ENCODE results near the gene UGP2. TPM values are rescaled to one million over a fixed set of nuclear protein-coding genes. Genes with fewer than 3 reads are reported as not detected.

Gene UGP2
- total RNA-seq, 4 donors from 2014 or later = 80.8 to 137 (median 103) TPM

DNA sequence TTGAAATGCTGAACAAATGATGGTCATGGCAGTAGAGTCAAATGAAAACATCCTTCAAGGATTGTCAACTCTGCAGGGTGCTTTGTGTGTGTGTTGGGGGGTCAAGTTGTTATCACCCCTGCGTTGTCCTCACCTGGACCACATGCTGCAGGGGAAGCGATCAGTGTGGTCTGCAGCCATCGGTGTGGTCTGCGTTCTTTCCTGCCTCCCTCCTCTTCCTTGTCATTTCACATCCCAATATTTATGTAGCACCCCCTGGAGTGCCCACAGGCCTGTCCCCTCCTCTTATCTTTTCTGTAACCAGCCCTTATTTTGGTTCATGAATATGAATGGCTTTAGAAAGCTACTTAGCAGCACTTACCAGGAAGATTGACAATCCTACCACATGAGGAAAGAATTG lies 38.9 kb downstream of the UGP2 start:
- peaks cover 0 to 42% (median 7%) of the 10 kb centered on the region in 3 donors for H3K36me3 ChIP-seq
- peaks cover 0 to 13% (median 3%) of the 10 kb centered on the region in 4 donors for H3K4me1 ChIP-seq
- H3K4me3 ChIP-seq = no peak overlapping the region
- H3K27me3 ChIP-seq = no peaks in the 10 kb centered on the region
- WGBS, 2 donors = 62 to 67% methylated on average over 4 of the region's 4 CpGs
- TF ChIP-seq POLR2A (IDR thresholded peaks at IDR 0.05) (no peak), EP300 (IDR thresholded peaks at IDR 0.05) (no peak)
- TF ChIP-seq, protein P1, sequence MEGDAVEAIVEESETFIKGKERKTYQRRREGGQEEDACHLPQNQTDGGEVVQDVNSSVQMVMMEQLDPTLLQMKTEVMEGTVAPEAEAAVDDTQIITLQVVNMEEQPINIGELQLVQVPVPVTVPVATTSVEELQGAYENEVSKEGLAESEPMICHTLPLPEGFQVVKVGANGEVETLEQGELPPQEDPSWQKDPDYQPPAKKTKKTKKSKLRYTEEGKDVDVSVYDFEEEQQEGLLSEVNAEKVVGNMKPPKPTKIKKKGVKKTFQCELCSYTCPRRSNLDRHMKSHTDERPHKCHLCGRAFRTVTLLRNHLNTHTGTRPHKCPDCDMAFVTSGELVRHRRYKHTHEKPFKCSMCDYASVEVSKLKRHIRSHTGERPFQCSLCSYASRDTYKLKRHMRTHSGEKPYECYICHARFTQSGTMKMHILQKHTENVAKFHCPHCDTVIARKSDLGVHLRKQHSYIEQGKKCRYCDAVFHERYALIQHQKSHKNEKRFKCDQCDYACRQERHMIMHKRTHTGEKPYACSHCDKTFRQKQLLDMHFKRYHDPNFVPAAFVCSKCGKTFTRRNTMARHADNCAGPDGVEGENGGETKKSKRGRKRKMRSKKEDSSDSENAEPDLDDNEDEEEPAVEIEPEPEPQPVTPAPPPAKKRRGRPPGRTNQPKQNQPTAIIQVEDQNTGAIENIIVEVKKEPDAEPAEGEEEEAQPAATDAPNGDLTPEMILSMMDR (IDR thresholded peaks at IDR 0.05) = no peak
- H3K27ac ChIP-seq = no peak overlapping the region
- DNase-seq (ENCODE audit: low spot score in 2 of 2) = no peak
- no peaks in the 10 kb centered on the region for H3K9me3 ChIP-seq

DNA sequence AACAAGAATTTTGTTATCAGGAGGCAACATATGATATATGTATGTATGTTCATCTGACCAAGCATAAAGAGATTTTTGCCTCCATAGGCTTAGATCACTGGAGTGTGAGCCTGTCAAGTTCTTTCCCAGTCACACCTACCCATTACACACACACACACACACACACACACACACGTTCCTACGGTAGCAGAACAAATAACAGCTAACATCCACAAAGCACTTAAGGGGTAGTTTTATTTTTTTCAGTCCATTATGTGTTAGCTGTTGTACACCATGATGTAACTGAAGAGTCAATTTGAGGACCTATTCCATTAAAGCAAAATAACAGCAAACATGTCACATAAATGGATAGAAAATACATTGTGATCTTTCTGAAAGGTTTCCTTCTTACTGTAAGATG lies 39.5 kb downstream of the UGP2 start:
- Histone ChIP-seq H3K27ac (no peak overlapping the region), H3K9me3 (no peaks in the 10 kb centered on the region), H3K4me1 (peaks cover 0 to 8% (median 0%) of the 10 kb centered on the region in 4 donors), H3K36me3 (peaks cover 0 to 44% (median 7%) of the 10 kb centered on the region in 3 donors), H3K27me3 (no peaks in the 10 kb centered on the region), H3K4me3 (no peak overlapping the region)
- DNase-seq (ENCODE audit: low spot score in 2 of 2) = no peak
- WGBS, 2 donors = 70 to 73% methylated on average over 2 of the region's 2 CpGs
- TF ChIP-seq EP300 (IDR thresholded peaks at IDR 0.05) (no peak), POLR2A (IDR thresholded peaks at IDR 0.05) (no peak)
- TF ChIP-seq, protein P1 (IDR thresholded peaks at IDR 0.05) = no peak

DNA sequence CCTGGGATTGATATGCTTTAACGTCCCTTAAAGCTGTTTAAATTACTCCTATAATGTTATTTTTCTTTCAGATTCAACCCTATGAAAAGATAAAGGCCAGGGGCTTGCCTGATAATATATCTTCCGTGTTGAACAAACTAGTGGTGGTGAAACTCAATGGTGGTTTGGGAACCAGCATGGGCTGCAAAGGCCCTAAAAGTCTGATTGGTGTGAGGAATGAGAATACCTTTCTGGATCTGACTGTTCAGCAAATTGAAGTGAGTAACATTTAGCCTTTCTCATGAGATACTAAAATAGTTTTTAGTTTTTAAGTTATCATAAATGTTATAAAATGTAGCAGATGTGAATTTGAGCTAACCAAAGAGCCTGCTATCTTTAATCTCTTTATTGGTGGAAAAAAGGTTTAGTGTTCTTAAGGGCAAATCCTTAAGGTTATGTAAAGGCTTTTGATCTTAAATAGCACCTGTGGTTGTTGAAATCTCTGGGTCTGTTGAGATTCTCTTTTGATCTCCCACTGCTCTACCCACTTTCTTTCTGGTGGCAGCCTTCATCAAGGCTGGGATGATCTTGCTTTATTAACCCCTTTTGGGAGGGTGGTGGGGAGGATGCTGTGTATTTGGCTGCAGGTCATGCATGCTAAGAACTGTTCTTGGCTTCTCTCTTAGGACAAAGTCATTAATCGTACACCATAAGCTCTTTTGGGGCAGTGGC lies 40.9 kb downstream of the UGP2 start:
- H3K4me1 ChIP-seq = no peaks in the 10 kb centered on the region
- no peak overlapping the region for H3K27ac ChIP-seq
- DNase-seq (ENCODE audit: low spot score in 2 of 2) = no peak
- H3K27me3 ChIP-seq = no peaks in the 10 kb centered on the region
- WGBS, 2 donors = 90 to 92% methylated on average over 3 of the region's 3 CpGs
- TF ChIP-seq, protein P1 (IDR thresholded peaks at IDR 0.05) = no peak
- no peak for TF ChIP-seq POLR2A (IDR thresholded peaks at IDR 0.05)
- TF ChIP-seq EP300 (IDR thresholded peaks at IDR 0.05) = no peak
- no peaks in the 10 kb centered on the region for H3K9me3 ChIP-seq
- peaks cover 0 to 52% (median 15%) of the 10 kb centered on the region in 3 donors for H3K36me3 ChIP-seq
- no peak overlapping the region for H3K4me3 ChIP-seq

DNA sequence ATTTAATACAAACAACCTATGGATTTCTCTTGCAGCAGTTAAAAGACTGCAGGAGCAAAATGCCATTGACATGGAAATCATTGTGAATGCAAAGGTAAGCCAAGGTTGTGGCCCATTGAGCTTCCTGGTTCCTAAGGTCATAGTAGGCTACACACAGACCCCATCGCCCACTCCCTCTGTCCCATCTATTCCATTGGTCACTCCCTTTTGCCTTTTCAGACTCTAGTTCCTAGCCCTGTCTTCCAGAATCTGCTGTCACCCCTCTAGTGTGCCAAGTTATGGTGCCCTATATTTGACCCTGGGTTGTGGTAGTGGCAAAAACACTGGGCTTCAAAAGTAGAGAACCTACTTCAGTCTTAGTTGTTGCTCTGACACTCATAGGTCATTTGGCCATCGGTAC lies 44.7 kb downstream of the UGP2 start:
- TF ChIP-seq POLR2A (IDR thresholded peaks at IDR 0.05) = no peak
- TF ChIP-seq, protein P1 (IDR thresholded peaks at IDR 0.05) = no peak
- TF ChIP-seq EP300 (IDR thresholded peaks at IDR 0.05) = no peak
- H3K36me3 ChIP-seq = peaks cover 0 to 79% (median 16%) of the 10 kb centered on the region in 3 donors
- no peak overlapping the region for H3K4me3 ChIP-seq
- H3K27ac ChIP-seq = no peak overlapping the region
- no peaks in the 10 kb centered on the region for H3K9me3 ChIP-seq
- 93 to 98% methylated on average over 2 of the region's 2 CpGs for WGBS, 2 donors
- no peaks in the 10 kb centered on the region for H3K27me3 ChIP-seq
- DNase-seq (ENCODE audit: low spot score in 2 of 2) = no peak
- H3K4me1 ChIP-seq = no peaks in the 10 kb centered on the region

DNA sequence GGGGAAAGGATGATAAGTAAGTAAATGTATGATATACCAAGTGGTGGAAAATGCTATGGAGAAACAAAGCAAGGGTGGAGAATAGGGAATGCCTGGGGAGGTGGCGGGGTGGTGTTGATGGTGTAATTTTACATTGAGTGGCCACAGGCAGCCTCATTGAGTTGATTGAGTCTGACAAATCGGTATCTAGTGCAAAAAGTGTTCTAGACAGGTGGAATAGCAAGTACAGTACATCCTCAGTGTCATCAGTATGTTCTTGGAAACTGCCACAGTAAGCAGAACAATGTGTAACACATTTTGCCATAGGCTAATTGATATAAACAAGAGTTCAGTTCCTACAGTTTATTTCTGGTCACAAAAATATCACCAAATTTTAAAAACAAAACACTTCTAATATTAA lies 46.4 kb downstream of the UGP2 start:
- WGBS, 2 donors = 92 to 93% methylated on average over 2 of the region's 2 CpGs
- no peaks in the 10 kb centered on the region for H3K9me3 ChIP-seq
- H3K27ac ChIP-seq = no peak overlapping the region
- H3K4me3 ChIP-seq = no peak overlapping the region
- no peaks in the 10 kb centered on the region for H3K27me3 ChIP-seq
- TF ChIP-seq, protein P1 (IDR thresholded peaks at IDR 0.05) = no peak
- TF ChIP-seq POLR2A (IDR thresholded peaks at IDR 0.05) (no peak), EP300 (IDR thresholded peaks at IDR 0.05) (no peak)
- peaks cover 0 to 7% (median 2%) of the 10 kb centered on the region in 4 donors for H3K4me1 ChIP-seq
- DNase-seq (ENCODE audit: low spot score in 2 of 2) = no peak
- H3K36me3 ChIP-seq = peaks cover 0 to 80% (median 9%) of the 10 kb centered on the region in 3 donors

All from tibial nerve (tissue), 4 donors.